Neural crest cell (in vitro differentiated cells): ENCODE data around the gene FBP2. TPM values are rescaled to one million over a fixed set of nuclear protein-coding genes. Genes with fewer than 3 reads are reported as not detected.
"Not testable (repeated sequence)": the region's sequence is repeated elsewhere in the genome, so short reads cannot be mapped to it uniquely, and the experiment has no call there.

Experiments
- DNase-seq: peaks from one replicate; pipeline ENCODE4 v3.0.0; 2021; ENCODE audit warnings: low read depth, mixed read lengths, low spot score
- H3K27ac Mint-ChIP-seq: one replicate; pipeline ENCODE4 v1.8.0; 2021; ENCODE audit warnings: mild to moderate bottlenecking, mixed read lengths; ENCODE audit not compliant: unreplicated experiment
- H3K27me3 Mint-ChIP-seq: 2 replicates; pipeline ENCODE4 v1.8.0; 2021; ENCODE audit warnings: low read depth, mild to moderate bottlenecking, mixed read lengths
- H3K36me3 Mint-ChIP-seq: 2 replicates; pipeline ENCODE4 v1.8.0; 2021; ENCODE audit warnings: low read depth, mild to moderate bottlenecking, mixed read lengths
- H3K4me1 Mint-ChIP-seq: 2 replicates; pipeline ENCODE4 v1.8.0; 2021; ENCODE audit warnings: mixed read lengths
- H3K4me3 Mint-ChIP-seq: one replicate; pipeline ENCODE4 v1.8.0; 2021; ENCODE audit warnings: mild to moderate bottlenecking, mixed read lengths
- H3K9me3 Mint-ChIP-seq: 2 replicates; pipeline ENCODE4 v1.8.0; 2021; ENCODE audit warnings: mixed read lengths
- total RNA-seq: library from RNA; stranded (reverse); gene quantifications from 2 replicates; pipeline ENCODE4 v1.2.1, GENCODE V29; 2021
- TF ChIP-seq, protein P1 (sequence below): fragments of 200-600 bp; sonication (generic); conservative IDR thresholded peaks from 2 replicates; pipeline ENCODE4 v1.5.0; 2021; ENCODE audit warnings: antibody characterized with exemption, mild to moderate bottlenecking

FBP2 gene
- total RNA-seq, 1 donor from 2014 or later: not detected

GRCh38 chr9:94545940-94546339 is 47.7 kb downstream of the FBP2 start:
- H3K36me3 Mint-ChIP-seq: peaks cover 7% of the 10 kb centered on the region
- DNase-seq: no peak
- TF ChIP-seq, protein P1, sequence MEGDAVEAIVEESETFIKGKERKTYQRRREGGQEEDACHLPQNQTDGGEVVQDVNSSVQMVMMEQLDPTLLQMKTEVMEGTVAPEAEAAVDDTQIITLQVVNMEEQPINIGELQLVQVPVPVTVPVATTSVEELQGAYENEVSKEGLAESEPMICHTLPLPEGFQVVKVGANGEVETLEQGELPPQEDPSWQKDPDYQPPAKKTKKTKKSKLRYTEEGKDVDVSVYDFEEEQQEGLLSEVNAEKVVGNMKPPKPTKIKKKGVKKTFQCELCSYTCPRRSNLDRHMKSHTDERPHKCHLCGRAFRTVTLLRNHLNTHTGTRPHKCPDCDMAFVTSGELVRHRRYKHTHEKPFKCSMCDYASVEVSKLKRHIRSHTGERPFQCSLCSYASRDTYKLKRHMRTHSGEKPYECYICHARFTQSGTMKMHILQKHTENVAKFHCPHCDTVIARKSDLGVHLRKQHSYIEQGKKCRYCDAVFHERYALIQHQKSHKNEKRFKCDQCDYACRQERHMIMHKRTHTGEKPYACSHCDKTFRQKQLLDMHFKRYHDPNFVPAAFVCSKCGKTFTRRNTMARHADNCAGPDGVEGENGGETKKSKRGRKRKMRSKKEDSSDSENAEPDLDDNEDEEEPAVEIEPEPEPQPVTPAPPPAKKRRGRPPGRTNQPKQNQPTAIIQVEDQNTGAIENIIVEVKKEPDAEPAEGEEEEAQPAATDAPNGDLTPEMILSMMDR: no peak
- H3K27me3 Mint-ChIP-seq: no peaks in the 10 kb centered on the region
- no peaks in the 10 kb centered on the region for H3K4me1 Mint-ChIP-seq
- H3K4me3 Mint-ChIP-seq: no peak overlapping the region
- H3K9me3 Mint-ChIP-seq: peaks cover 4% of the 10 kb centered on the region
- no peak overlapping the region for H3K27ac Mint-ChIP-seq

- H3K9me3 Mint-ChIP-seq, DNase-seq, H3K36me3 Mint-ChIP-seq, H3K27me3 Mint-ChIP-seq, H3K27ac Mint-ChIP-seq, H3K4me1 Mint-ChIP-seq, H3K4me3 Mint-ChIP-seq: not testable (repeated sequence)
These were observed 49.3 kb downstream of the FBP2 start for GRCh38 chr9:94544335-94544734.

- Mint-ChIP-seq H3K27me3 (no peaks in the 10 kb centered on the region), H3K27ac (no peak overlapping the region), H3K36me3 (no peaks in the 10 kb centered on the region), H3K9me3 (no peaks in the 10 kb centered on the region), H3K4me3 (no peak overlapping the region), H3K4me1 (no peaks in the 10 kb centered on the region)
- no peak for DNase-seq
- TF ChIP-seq, protein P1: no peak
These were observed 54.7 kb downstream of the FBP2 start for GRCh38 chr9:94538908-94539307.

DNA sequence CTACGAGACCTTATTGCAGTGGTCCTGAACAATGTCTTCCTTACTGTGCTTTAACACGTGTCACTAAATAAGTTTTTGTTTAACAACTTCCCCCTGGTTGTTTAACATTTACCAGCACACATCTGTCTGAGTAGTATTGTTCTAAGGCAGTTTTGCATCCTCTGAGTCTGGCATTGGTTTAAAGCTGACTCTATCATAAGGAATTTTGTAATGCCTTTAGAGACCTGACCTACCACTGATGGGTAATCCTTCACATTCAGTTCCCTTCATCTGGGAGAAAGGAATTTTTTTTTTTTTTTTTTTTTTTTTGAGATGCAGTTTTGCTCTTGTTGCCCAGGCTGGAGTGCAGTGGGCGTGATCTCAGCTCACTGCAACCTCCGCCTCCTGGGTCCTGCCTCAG is 58.7 kb downstream of the FBP2 start:
- TF ChIP-seq, protein P1: no peak
- Mint-ChIP-seq H3K4me3 (no peak overlapping the region), H3K9me3 (no peaks in the 10 kb centered on the region), H3K36me3 (no peaks in the 10 kb centered on the region), H3K27me3 (no peaks in the 10 kb centered on the region), H3K4me1 (no peaks in the 10 kb centered on the region), H3K27ac (no peak overlapping the region)
- no peak for DNase-seq

DNA sequence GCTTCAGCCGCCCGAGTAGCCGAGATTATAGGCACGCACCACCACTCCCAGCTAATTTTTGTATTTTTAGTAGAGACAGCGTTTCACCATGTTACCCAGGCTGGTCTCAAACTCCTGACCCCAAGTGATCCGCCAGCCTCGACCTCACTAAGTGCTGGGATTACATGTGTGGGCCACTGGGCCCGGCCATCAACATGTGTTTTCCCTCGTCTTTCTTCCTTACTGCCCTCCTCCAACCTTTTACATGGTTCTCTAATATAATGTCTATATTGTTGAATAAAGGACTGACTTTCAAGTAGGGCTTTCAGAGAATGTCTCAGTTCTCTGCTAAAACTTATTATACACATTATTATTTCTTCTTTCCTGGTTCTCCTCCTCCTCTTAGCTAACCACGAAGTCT is 60.0 kb downstream of the FBP2 start:
- Mint-ChIP-seq H3K27me3 (no peaks in the 10 kb centered on the region), H3K27ac (no peak overlapping the region), H3K4me1 (no peaks in the 10 kb centered on the region), H3K9me3 (no peaks in the 10 kb centered on the region), H3K36me3 (no peaks in the 10 kb centered on the region), H3K4me3 (no peak overlapping the region)
- TF ChIP-seq, protein P1: no peak
- DNase-seq: no peak

DNA sequence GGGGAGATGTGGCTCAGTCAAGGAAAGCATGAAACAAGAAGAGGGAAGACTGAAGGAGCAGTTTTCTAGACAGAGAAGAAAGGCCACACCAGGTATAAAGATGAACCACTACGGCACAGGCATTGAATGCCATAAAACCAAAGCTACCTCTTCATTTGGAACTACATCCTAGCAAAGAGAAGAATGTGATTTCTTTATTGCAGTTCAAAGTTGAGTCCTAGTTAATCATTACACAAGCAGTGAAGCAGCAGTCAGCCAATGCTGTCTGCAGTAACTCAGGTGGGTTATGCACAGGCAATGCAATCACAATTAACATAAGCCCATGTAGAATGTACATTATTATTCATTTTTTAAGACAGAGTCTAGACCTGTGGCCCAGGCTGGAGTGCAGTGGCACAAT is 60.5 kb downstream of the FBP2 start:
- TF ChIP-seq, protein P1: no peak
- Mint-ChIP-seq H3K4me3 (no peak overlapping the region), H3K9me3 (no peaks in the 10 kb centered on the region), H3K27ac (no peak overlapping the region), H3K27me3 (no peaks in the 10 kb centered on the region), H3K36me3 (no peaks in the 10 kb centered on the region), H3K4me1 (no peaks in the 10 kb centered on the region)
- no peak for DNase-seq
